GM18505 (cell line): Measurements from ENCODE around the gene CHKA.

Experiments used
- ATAC-seq: cut with Tn5 transposase; IDR thresholded peaks from one replicate; pipeline ENCODE4 v1.9.1; 2021; ENCODE audit not compliant: unreplicated experiment
- POLR2A ChIP-seq: IDR thresholded peaks from 4 replicates; pipeline ENCODE4 v1.6.1; 2011; ENCODE audit warnings: borderline replicate concordance; ENCODE audit not compliant: insufficient read depth, insufficient read length; ENCODE audit errors: extremely low read depth

The CHKA gene

DNA sequence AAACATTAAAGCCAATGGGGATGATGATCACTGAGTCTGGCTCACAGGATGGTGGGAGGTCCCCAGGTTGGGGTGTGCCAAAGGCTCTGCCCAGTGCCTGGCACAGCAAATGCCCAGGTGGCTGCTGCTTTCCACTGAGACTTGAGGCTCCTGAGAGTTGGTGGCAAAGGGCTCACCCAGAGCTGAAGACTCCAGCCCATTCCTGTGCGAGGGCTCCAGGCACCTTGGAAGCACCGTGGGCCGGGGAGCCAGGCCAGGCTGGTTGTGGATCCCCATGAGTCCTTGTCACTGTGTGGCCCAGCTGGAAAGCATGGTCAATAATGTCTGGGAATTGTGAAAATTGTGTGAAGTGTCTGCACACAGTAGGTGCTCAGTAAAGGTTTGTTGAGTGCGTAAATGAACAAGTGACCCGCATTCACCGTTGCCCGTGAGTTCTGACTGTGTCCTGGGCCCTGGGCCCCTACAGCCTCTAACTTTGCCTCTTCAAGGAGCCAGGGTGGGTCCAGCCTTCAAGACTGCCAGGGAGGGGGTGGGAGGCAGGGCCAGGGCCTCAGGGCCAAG lies 114.5 kb downstream of the CHKA start:
- no peak for TF ChIP-seq POLR2A
- ATAC-seq: no peak

- no peak for ATAC-seq
- TF ChIP-seq POLR2A: no peak
These were observed 116.4 kb downstream of the CHKA start for GRCh38 chr11:68004551-68005335.

DNA sequence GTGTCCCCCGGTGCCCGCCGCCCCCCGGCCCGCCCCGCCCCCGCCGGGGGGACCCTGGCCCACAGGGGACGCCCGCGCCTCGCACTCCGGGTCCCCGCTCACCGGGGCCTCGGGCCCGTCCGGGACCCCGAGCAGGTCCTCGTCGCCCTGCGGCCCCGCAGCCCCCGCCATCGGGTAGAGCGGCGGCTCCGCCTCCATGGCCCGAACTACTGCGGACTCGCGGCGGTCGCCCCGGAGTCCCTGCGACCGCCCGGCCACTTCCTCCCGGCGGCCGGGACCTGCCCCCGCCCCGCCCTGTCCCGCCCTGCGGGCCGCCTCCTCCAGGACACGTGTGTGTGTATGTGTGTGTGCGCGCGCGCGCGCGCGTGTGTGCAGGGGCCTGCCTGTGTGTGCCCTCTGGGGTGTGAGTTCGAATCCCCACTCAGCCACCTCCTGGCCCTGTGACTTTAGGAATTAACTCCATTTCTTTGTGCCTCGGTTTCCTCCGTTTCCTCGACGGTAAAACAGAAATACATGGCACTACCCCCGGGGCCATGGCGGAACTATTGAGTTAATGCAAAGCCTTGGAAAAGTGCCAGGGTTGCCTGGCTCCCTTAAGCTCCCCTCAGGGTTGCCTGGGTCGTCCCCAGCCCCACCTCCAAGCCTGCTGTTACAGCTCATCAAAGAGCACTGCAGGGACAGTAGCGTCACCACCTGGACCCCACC lies 117.2 kb downstream of the CHKA start, which contains the start of gene UNC93B1:
UNC93B1 (minus strand) TSS at position 252 of the 705 bp plus-strand sequence; CDS start at position 198, 54 bp downstream.
- TF ChIP-seq POLR2A: peak; percentile 82
- ATAC-seq: peak; percentile 44

DNA sequence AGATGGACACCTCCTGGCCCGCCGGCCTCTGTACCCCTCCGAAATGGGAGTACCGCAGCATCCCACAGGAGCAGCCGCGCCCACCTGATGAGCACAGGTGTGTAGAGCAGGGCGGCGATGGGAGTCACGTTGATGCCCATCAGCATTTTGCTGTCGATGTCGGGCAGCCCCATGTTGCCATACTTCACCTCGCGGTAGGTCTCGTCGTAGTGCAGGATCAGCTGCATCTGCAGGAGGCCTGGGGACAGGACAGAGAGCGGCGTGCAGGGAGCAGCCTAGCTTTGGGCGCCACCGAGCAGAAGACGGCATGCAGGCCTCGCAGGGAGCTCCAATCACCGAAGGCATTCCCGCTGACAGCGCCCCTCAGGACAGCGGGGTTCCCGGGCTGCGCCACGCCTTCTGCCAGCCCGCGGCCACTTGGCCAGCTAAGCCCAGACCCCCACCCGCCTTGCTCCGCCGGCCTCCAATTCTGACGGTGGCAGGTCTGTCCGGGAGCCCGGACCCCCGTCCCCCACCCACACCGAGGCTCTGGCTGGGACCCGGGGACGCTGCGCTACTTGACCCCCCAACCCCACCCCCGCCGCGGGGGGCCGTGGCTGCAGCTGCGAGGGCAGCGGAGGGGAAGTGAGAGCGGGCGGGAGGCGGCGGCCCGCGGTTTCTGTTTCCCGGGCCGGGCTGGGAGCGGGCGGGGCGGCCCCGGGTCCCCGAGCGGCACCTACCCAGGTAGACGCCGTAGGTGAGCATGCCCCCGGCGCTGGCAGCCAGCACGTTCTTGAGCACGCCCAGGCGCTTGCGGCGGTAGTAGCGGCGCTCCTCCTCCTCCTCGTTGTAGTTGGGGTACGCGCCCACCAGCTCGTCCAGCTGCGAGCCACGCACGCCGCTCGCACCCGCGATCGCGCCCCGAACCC lies 118.0 kb downstream of the CHKA start:
- ATAC-seq: peak; percentile 47

More for the DNA sequence above, 118.0 kb downstream of the CHKA start:
- TF ChIP-seq POLR2A: peak; percentile 3
